Tibial nerve (tissue), 3 donors: ENCODE data around the gene ACSL5.
"Not testable (repeated sequence)": the region's sequence is repeated elsewhere in the genome, so short reads cannot be mapped to it uniquely, and the experiment has no call there.

Experiments
- POLR2A ChIP-seq, 2 donors: fragments of 450-650 bp; IDR thresholded peaks; one replicate each; pipeline ENCODE4 v1.6.1; 2017; ENCODE audit warnings: antibody characterized with exemption in 2 of 2, mild to moderate bottlenecking in 2 of 2, moderate library complexity in 2 of 2
- TF ChIP-seq, protein P1 (sequence below), 5 experiments: fragments of 200-600 bp in 3 of 5; fragments of 450-650 bp in 2 of 5; sonication (generic) in 3 of 5; IDR thresholded peaks; one replicate each; pipeline ENCODE4 v1.5.1; 2016 to 2019; ENCODE audit warnings: antibody characterized with exemption in 5 of 5, mild to moderate bottlenecking in 3 of 5, moderate library complexity in 2 of 5

DNA sequence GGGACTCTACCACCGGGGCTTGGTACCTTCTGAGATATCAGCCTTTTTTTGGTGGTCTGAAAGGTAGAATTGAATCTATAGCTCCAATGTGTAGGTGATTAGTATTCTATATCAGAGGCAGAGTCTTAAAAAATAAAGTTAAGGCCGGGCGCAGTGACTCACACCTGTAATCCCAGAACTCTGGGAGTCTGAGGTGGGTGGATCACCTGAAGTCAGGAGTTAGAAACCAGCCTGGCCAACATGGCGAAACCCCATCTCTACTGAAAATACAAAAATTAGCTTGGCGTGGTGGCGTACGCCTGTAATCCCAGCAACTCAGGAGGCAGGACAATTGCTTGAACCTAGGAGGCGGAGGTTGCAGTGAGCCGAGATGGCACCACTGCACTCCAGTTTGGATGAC, 3.2 kb downstream of the ACSL5 start:
- TF ChIP-seq, protein P1, sequence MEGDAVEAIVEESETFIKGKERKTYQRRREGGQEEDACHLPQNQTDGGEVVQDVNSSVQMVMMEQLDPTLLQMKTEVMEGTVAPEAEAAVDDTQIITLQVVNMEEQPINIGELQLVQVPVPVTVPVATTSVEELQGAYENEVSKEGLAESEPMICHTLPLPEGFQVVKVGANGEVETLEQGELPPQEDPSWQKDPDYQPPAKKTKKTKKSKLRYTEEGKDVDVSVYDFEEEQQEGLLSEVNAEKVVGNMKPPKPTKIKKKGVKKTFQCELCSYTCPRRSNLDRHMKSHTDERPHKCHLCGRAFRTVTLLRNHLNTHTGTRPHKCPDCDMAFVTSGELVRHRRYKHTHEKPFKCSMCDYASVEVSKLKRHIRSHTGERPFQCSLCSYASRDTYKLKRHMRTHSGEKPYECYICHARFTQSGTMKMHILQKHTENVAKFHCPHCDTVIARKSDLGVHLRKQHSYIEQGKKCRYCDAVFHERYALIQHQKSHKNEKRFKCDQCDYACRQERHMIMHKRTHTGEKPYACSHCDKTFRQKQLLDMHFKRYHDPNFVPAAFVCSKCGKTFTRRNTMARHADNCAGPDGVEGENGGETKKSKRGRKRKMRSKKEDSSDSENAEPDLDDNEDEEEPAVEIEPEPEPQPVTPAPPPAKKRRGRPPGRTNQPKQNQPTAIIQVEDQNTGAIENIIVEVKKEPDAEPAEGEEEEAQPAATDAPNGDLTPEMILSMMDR (IDR thresholded peaks at IDR 0.05), result not testable (repeated sequence)
- TF ChIP-seq POLR2A (IDR thresholded peaks at IDR 0.05), result not testable (repeated sequence)
